Stimulated activated CD8-positive, alpha-beta memory T cell treated with anti-CD3 and anti-CD28 coated beads, Interleukin-4, amount 100 ng/mL, for 1 hour (primary cell): ENCODE results near the gene DSE.

Experiments
- DNase-seq, 2 donors: peaks; one replicate each; pipeline ENCODE4 v3.0.0-alpha.2; 2020; ENCODE audit warnings: low read depth in 2 of 2, low spot score in 1 of 2

The DSE gene

GRCh38 chr6:116386581-116387299, 16.0 kb downstream of the DSE start:
- no peak for DNase-seq

GRCh38 chr6:116387374-116387773, 16.6 kb downstream of the DSE start:
- no peak for DNase-seq

DNA sequence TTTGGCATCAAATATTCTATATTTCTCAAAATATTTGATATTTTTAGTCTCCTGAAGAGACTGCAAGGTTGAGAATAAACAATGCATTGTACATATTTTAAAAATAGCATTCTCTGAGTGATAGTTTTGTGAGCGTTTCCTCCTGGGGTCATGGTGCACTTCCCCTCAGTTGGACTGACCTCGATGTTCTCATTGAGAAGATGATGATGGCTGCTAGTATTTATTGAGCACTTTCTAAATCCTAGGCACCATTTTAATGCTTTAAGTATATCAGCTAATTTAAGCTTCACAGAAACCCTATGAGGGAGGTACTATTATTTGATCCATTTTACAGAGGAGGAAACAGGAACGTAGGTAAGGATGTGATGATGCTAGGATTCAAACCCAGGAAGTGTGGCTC, 18.2 kb downstream of the DSE start:
- DNase-seq = no peak

GRCh38 chr6:116389357-116389756, 18.6 kb downstream of the DSE start:
- DNase-seq = no peak

- no peak for DNase-seq
Measured at GRCh38 chr6:116390581-116390980, 19.8 kb downstream of the DSE start.

GRCh38 chr6:116392132-116393013, 21.6 kb downstream of the DSE start:
- no peak for DNase-seq

DNA sequence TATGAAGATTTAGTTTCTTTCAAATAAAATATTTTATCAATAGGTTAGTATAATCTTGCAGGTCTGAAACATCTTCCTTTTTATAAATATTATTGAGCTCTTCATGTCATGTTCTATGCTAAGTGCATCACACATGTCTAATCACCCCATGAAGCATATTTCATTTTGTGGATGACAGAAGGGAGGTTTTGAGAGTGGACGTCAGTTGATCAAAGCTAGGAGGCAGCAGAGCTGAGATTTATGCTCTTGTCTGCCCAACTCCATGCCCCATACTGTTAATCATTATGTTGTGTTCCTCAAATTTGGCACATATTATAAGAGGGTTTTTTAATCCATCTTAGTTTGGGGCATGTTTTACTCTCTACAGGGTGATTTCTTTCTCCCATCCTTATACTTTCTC, 22.7 kb downstream of the DSE start:
- no peak for DNase-seq

DNA sequence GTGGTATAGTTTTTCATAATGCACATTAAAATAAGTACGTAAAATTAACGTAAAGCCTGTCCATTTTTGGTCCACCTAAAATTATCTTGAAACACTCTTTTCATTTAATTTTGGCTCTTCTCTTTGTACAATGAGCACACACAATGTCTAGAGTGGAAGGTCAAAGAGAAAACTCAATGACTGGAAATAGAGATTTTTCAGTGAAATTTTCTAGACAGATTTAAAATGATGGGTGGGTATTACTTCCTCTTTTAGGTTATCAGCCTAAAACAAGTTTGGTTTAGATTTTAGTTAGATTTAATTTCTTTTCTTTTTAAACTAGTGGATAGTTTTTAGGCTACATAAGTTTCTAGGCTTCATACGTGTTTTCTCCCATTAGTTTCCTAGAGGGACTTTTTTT, 24.9 kb downstream of the DSE start:
- no peak for DNase-seq

DNA sequence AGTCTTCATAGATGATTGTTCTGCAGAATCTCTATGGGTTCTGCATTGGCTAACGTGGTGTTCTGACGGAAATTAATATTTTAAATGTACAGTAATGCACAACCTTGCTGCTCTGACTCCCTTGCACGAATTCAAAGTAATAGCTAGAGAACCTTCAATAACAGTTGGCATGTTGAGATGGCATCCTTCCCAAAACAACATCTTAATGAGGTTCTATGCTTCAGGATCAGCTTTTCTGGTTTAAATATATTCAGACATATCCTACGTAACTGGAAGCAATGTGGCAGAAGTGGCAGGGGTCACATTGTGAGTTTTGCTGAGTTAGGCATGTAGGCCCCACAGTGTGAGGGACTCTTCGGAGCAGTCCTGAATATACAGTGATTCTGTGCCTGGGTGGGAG, 25.7 kb downstream of the DSE start:
- no peak for DNase-seq

GRCh38 chr6:116397914-116398313, 27.2 kb downstream of the DSE start:
- no peak for DNase-seq

DNA sequence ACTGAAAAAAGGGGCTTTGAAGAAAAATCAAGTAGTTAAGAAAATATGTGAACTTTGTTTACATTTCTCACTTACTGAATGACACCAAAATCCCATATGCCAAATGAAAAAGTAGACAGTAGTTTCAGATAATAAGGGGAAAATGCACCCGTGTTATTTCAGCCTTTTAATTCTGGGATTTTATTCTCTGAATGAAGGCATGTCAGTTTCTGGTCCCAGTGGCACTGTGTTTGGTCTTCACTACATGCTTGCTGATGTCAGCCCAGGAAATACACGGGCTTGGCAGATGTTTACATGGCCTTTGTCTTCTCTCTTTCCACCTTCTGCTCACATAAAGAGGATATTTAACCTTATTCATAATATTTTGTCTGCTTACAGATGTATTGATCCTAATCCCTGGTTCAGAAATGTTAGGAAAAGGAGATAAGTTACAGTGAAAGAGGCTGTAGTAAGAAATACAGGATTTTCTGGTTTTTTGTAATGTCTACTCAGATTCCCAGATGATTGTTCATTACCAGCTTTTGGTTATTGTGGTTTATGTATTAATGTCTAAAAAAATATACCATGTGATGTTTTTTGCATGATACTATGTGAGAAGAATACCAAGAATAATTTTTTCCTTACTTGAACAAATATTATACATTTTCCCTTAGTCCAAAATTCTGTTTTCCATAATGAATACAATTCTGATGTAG, 27.7 kb downstream of the DSE start:
- DNase-seq = no peak

DNA sequence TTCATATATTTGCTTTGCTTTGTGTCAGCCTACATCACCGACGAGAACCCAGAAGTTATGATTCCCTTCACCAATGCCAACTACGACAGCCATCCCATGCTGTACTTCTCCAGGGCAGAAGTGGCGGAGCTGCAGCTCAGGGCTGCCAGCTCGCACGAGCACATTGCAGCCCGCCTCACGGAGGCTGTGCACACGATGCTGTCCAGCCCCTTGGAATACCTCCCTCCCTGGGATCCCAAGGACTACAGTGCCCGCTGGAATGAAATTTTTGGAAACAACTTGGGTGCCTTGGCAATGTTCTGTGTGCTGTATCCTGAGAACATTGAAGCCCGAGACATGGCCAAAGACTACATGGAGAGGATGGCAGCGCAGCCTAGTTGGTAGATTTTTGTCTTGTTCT, 28.5 kb downstream of the DSE start:
- no peak for DNase-seq

DNA sequence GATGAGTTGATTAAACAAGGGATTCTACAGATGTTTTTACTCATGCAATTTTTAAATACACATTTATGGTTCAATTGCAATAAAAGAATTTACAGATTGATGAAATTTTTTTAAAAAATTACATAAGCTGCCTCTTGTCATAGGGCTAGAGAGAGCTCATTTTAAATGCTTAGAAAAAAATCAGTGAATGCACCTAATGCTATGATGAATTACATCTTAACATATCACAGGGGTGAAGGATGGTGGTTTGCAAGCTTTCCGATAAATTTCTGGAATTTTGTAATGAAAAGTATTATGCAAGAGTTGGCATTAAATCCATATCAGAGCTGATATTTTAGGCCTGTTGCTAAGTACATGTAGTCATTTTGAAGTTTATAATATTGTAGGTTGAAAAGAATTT, 29.6 kb downstream of the DSE start:
- DNase-seq = no peak

DNA sequence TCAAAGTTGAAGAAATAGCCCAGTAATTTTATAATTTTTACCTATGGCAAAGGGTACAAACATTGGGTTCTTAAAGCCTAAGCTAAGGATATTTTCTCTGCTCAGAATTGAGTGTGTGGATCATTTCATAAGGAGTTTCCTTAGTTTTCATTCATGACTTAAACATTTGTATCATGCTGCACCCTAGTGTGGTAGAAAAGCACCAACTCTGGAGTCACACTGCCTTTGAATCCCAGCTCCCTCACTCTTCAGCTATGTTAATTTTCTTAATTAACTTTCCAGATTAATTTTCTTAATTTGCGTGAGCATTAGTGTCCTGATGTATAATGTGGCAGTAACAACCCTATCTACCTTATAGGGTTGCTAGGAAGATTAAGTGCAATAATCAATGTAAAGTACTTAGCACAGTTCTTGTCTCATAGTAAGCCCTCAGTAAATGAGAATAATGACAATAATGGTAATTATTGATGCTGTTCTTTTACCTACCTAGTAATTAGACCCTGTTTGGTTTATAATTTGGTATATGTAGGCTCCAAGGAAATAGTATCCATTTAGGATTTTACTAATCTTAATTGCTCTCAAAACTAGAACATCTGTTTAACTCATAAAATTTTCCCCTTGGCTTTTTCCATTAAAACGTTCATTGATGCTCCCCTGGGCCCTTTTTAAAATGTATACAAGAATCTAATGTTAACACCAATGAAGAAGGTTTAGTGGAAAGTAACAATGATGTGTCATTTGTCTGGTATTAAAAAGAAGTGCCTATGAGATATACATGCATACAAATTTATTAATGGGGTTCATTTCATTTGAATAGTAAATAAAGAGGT, 31.6 kb downstream of the DSE start:
- DNase-seq = no peak

GRCh38 chr6:116403205-116403604, 32.5 kb downstream of the DSE start:
- no peak for DNase-seq

GRCh38 chr6:116404696-116405095, 33.9 kb downstream of the DSE start:
- no peak for DNase-seq

DNA sequence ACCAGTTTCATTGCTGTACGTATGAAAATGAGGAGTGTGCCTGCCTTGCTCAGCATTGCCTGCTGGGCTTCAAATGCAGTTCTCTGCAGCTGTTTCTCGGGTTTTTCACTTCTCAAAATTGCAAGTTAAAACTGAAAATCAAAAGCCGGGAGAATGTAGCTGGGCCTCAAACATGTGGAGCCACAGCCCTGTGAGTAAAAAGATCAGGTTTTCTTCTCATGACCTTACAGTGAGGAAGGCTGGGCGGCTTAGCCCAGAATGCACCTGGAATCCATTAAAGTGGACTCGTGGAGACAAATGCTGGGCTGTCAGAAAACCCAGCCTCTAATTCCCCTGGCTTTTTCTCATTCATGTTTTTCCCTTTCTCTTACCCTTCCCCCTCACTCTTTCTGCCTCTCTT, 34.4 kb downstream of the DSE start:
- no peak for DNase-seq

GRCh38 chr6:116405652-116406356, 35.1 kb downstream of the DSE start:
- DNase-seq = no peak

- DNase-seq = no peak
Measured at GRCh38 chr6:116406678-116407345, 36.1 kb downstream of the DSE start.

DNA sequence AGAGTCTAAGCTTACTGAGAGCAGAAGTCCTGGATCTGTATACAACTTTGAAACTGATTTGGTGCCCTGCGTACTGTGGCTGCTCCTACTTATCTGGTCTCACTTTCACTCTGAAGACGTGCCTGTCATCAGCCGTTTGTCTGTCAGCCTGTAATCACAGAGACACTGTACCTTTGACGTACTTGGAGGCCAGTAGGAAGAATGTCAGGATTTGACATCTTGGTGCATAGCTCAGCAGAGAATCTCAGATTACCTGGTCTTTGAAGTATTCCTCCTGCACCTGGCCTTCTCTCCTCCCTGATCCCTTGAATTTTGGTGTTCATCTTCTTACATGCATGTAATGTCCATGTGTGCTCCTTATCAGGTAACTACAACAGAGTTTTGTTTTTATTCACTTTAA, 37.7 kb downstream of the DSE start:
- no peak for DNase-seq
